GM23338 (cell line): ENCODE data around the gene BUB1. TPM values are rescaled to one million over a fixed set of nuclear protein-coding genes. Genes with fewer than 3 reads are reported as not detected.

Experiments
- ATAC-seq: fragments of 200-7000 bp; cut with Tn5 transposase; 3 replicates; pipeline ENCODE4 v1.9.1; 2020
- DNase-seq: peaks from one replicate; pipeline ENCODE4 v3.0.0-alpha.2; 2015; ENCODE audit warnings: low spot score
- H2AFZ ChIP-seq: fragments of 200-600 bp; sonication (generic); 2 replicates; pipeline ENCODE4 v1.8.0; 2016; ENCODE audit warnings: antibody characterized with exemption, mild to moderate bottlenecking, moderate library complexity
- H3F3A ChIP-seq: fragments of 200-600 bp; sonication (generic); replicated peaks from 2 replicates; pipeline ENCODE4 v1.8.0; 2017; ENCODE audit warnings: antibody characterized with exemption, mixed run types, low read depth
- H3K27ac ChIP-seq: fragments of 200-600 bp; sonication (generic); 2 replicates; pipeline ENCODE4 v1.6.1; 2016; ENCODE audit warnings: low read depth
- H3K27me3 ChIP-seq: fragments of 200-600 bp; sonication (generic); 2 replicates; pipeline ENCODE4 v1.8.0; 2016; ENCODE audit warnings: mild to moderate bottlenecking, mixed run types, moderate library complexity; ENCODE audit not compliant: insufficient read depth
- H3K36me3 ChIP-seq: fragments of 200-600 bp; sonication (generic); 2 replicates; pipeline ENCODE4 v1.8.0; 2016; ENCODE audit warnings: mild to moderate bottlenecking; ENCODE audit not compliant: insufficient read depth
- H3K4me1 ChIP-seq: fragments of 200-600 bp; sonication (generic); 2 replicates; pipeline ENCODE4 v1.8.0; 2016; ENCODE audit warnings: mild to moderate bottlenecking, moderate library complexity; ENCODE audit not compliant: insufficient read depth
- H3K4me2 ChIP-seq: fragments of 200-600 bp; sonication (generic); 2 replicates; pipeline ENCODE4 v1.7.1; 2017; ENCODE audit warnings: mixed run types
- H3K4me3 ChIP-seq: fragments of 200-600 bp; sonication (generic); 2 replicates; pipeline ENCODE4 v1.6.1; 2016; ENCODE audit warnings: mixed run types
- H3K79me2 ChIP-seq: fragments of 200-600 bp; sonication (generic); replicated peaks from 2 replicates; pipeline ENCODE4 v1.8.0; 2017; ENCODE audit warnings: mild to moderate bottlenecking; ENCODE audit not compliant: insufficient read depth
- H3K9me2 ChIP-seq: fragments of 200-600 bp; sonication (generic); 2 replicates; pipeline ENCODE4 v1.8.0; 2017; ENCODE audit not compliant: insufficient read depth
- H4K20me1 ChIP-seq: fragments of 200-600 bp; sonication (generic); replicated peaks from 2 replicates; pipeline ENCODE4 v1.8.0; 2017; ENCODE audit warnings: mild to moderate bottlenecking; ENCODE audit not compliant: insufficient read depth
- H3K27ac Mint-ChIP-seq: 2 replicates; pipeline ENCODE4 v1.8.0; 2020; ENCODE audit warnings: inconsistent platforms, mild to moderate bottlenecking, moderate library complexity, mixed read lengths
- H3K27me3 Mint-ChIP-seq: 3 replicates; pipeline ENCODE4 v1.8.0; 2022; ENCODE audit warnings: low read depth, mild to moderate bottlenecking, moderate library complexity, mixed read lengths, inconsistent platforms; ENCODE audit not compliant: insufficient read depth, poor library complexity
- H3K36me3 Mint-ChIP-seq: 3 replicates; pipeline ENCODE4 v1.8.0; 2021; ENCODE audit warnings: low read depth, mild to moderate bottlenecking, inconsistent platforms, moderate library complexity, mixed read lengths
- H3K4me1 Mint-ChIP-seq: 3 replicates; pipeline ENCODE4 v1.8.0; 2020; ENCODE audit warnings: mild to moderate bottlenecking, inconsistent platforms, mixed read lengths
- H3K4me3 Mint-ChIP-seq: 3 replicates; pipeline ENCODE4 v1.8.0; 2021; ENCODE audit warnings: moderate library complexity, mild to moderate bottlenecking, inconsistent platforms, mixed read lengths
- H3K9me3 Mint-ChIP-seq: 3 replicates; pipeline ENCODE4 v1.8.0; 2020; ENCODE audit warnings: moderate library complexity, mild to moderate bottlenecking, inconsistent platforms, mixed read lengths
- ETS1 ChIP-seq: IDR thresholded peaks from 2 replicates; pipeline ENCODE4 v1.6.1; 2016; ENCODE audit warnings: antibody characterized with exemption
- JUNB ChIP-seq: IDR thresholded peaks from one replicate; pipeline ENCODE4 v1.6.1; 2016; ENCODE audit warnings: antibody characterized with exemption; ENCODE audit not compliant: unreplicated experiment
- POLR2AphosphoS5 ChIP-seq: IDR thresholded peaks from 2 replicates; pipeline ENCODE4 v1.6.1; 2016; ENCODE audit warnings: antibody characterized with exemption, low read depth
- ZNF114 ChIP-seq: fragments of 250-450 bp; sonication (Bioruptor Pico); IDR thresholded peaks from 2 replicates; pipeline ENCODE4 v1.5.0; 2020; ENCODE audit warnings: mild to moderate bottlenecking, moderate library complexity
- ZNF331 ChIP-seq: fragments of 250-450 bp; sonication (Bioruptor Pico); IDR thresholded peaks from 2 replicates; pipeline ENCODE4 v1.5.0; 2020; ENCODE audit warnings: low read depth, mild to moderate bottlenecking, moderate library complexity
- polyA plus RNA-seq: library from polyadenylated mRNA; unstranded; fragments of >200 nt; fragmentation: Nextera tagmentation; extraction: Ambion mirVana; gene quantifications from 2 replicates; pipeline ENCODE4 v1.2.1, GENCODE V29; 2016
- total RNA-seq: library from RNA; depleted of rRNA; stranded (reverse); fragments of >200 nt; shearing (Covaris generic); gene quantifications from 2 replicates; pipeline ENCODE4 v1.2.3, GENCODE V29; 2014
- TF ChIP-seq, protein P1 (sequence below): fragments of 250-450 bp; sonication (Bioruptor Pico); IDR thresholded peaks from 2 replicates; pipeline ENCODE4 v1.5.0; 2020; ENCODE audit warnings: mild to moderate bottlenecking, moderate library complexity
- TF ChIP-seq, protein P2 (sequence below), 2 experiments: fragments of 200-600 bp in 1 of 2; sonication (generic) in 1 of 2; conservative IDR thresholded peaks; 2 replicates each; pipeline versions ENCODE4 v1.5.1 to v1.6.1; 2016 to 2017; ENCODE audit warnings: antibody characterized with exemption in 2 of 2, low read depth in 2 of 2, mild to moderate bottlenecking in 2 of 2, moderate library complexity in 1 of 2

BUB1 gene
- total and polyA plus RNA-seq, 2 experiments from 2014 or later: 59.4 to 184 TPM

DNA sequence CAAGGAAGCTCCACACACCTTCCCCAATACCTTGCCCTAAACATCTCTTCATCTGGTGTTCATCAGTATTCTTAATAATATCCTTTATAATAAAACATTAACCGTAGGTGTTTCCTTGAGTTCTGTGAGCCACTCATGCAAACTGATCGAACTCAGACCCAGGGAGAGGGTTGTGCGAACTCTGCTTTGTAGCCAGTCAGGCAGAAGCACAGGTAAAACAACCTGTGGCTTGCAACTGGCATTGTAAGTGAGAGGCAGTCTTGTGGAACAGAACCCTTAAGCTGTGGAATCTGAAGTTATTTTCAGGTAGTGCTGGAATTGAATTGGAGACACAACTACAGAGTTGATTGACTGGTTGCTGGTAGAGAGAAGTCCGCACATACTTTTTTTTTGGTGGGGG is 4.7 kb downstream of the BUB1 start (continued):
- TF ChIP-seq, protein P1, sequence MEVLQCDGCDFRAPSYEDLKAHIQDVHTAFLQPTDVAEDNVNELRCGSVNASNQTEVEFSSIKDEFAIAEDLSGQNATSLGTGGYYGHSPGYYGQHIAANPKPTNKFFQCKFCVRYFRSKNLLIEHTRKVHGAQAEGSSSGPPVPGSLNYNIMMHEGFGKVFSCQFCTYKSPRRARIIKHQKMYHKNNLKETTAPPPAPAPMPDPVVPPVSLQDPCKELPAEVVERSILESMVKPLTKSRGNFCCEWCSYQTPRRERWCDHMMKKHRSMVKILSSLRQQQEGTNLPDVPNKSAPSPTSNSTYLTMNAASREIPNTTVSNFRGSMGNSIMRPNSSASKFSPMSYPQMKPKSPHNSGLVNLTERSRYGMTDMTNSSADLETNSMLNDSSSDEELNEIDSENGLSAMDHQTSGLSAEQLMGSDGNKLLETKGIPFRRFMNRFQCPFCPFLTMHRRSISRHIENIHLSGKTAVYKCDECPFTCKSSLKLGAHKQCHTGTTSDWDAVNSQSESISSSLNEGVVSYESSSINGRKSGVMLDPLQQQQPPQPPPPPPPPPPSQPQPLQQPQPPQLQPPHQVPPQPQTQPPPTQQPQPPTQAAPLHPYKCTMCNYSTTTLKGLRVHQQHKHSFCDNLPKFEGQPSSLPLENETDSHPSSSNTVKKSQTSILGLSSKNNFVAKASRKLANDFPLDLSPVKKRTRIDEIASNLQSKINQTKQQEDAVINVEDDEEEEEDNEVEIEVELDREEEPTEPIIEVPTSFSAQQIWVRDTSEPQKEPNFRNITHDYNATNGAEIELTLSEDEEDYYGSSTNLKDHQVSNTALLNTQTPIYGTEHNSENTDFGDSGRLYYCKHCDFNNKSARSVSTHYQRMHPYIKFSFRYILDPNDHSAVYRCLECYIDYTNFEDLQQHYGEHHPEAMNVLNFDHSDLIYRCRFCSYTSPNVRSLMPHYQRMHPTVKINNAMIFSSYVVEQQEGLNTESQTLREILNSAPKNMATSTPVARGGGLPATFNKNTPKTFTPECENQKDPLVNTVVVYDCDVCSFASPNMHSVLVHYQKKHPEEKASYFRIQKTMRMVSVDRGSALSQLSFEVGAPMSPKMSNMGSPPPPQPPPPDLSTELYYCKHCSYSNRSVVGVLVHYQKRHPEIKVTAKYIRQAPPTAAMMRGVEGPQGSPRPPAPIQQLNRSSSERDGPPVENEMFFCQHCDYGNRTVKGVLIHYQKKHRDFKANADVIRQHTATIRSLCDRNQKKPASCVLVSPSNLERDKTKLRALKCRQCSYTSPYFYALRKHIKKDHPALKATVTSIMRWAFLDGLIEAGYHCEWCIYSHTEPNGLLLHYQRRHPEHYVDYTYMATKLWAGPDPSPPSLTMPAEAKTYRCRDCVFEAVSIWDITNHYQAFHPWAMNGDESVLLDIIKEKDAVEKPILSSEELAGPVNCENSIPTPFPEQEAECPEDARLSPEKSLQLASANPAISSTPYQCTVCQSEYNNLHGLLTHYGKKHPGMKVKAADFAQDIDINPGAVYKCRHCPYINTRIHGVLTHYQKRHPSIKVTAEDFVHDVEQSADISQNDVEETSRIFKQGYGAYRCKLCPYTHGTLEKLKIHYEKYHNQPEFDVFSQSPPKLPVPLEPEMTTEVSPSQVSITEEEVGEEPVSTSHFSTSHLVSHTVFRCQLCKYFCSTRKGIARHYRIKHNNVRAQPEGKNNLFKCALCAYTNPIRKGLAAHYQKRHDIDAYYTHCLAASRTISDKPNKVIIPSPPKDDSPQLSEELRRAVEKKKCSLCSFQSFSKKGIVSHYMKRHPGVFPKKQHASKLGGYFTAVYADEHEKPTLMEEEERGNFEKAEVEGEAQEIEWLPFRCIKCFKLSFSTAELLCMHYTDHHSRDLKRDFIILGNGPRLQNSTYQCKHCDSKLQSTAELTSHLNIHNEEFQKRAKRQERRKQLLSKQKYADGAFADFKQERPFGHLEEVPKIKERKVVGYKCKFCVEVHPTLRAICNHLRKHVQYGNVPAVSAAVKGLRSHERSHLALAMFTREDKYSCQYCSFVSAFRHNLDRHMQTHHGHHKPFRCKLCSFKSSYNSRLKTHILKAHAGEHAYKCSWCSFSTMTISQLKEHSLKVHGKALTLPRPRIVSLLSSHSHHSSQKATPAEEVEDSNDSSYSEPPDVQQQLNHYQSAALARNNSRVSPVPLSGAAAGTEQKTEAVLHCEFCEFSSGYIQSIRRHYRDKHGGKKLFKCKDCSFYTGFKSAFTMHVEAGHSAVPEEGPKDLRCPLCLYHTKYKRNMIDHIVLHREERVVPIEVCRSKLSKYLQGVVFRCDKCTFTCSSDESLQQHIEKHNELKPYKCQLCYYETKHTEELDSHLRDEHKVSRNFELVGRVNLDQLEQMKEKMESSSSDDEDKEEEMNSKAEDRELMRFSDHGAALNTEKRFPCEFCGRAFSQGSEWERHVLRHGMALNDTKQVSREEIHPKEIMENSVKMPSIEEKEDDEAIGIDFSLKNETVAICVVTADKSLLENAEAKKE: no peak
- no peak for TF ChIP-seq ETS1

DNA sequence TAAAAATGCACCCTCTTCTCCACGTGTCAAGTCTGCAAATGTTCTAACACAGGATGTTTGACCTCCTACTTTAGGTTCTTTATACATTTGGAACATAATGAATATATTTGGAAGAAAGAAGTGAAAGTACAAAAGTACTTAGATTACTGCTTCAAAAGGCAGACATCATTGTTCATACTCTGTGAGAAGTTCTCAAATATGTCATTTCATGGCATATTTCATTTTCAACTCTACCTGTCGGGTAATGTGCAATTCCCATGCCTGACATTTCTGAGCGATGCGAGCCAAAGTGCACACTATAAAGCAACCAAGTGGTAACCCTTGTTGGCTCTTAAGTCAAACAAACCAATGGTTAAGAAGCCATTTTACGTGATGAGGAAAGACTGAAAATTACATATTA is 7.0 kb downstream of the BUB1 start:
- Histone ChIP-seq H2AFZ (no peak overlapping the region), H3K4me2 (no peak overlapping the region), H3K27ac (no peak overlapping the region), H3K79me2 (peaks cover 28% of the 10 kb centered on the region), H3K9me2 (no peaks in the 10 kb centered on the region), H3K27me3 (no peaks in the 10 kb centered on the region), H4K20me1 (peaks cover 15% of the 10 kb centered on the region), H3K36me3 (peaks cover 80% of the 10 kb centered on the region), H3K4me1 (peaks cover 3% of the 10 kb centered on the region; the same call in 1 of the 2 replicates), H3F3A (0 out of 2 replicates have a peak, but pooled peaks cover 3% of the 10 kb centered on the region), H3K4me3 (no peak overlapping the region)
- Mint-ChIP-seq H3K27ac (no peak overlapping the region), H3K27me3 (no peaks in the 10 kb centered on the region), H3K36me3 (peaks cover 83% of the 10 kb centered on the region), H3K4me3 (no peak overlapping the region), H3K4me1 (peaks cover 10% of the 10 kb centered on the region), H3K9me3 (no peaks in the 10 kb centered on the region)
- TF ChIP-seq JUNB (no peak), POLR2AphosphoS5 (no peak), ZNF114 (CRISPR knock-in tag) (no peak), ZNF331 (CRISPR knock-in tag) (no peak)
- TF ChIP-seq, protein P2, sequence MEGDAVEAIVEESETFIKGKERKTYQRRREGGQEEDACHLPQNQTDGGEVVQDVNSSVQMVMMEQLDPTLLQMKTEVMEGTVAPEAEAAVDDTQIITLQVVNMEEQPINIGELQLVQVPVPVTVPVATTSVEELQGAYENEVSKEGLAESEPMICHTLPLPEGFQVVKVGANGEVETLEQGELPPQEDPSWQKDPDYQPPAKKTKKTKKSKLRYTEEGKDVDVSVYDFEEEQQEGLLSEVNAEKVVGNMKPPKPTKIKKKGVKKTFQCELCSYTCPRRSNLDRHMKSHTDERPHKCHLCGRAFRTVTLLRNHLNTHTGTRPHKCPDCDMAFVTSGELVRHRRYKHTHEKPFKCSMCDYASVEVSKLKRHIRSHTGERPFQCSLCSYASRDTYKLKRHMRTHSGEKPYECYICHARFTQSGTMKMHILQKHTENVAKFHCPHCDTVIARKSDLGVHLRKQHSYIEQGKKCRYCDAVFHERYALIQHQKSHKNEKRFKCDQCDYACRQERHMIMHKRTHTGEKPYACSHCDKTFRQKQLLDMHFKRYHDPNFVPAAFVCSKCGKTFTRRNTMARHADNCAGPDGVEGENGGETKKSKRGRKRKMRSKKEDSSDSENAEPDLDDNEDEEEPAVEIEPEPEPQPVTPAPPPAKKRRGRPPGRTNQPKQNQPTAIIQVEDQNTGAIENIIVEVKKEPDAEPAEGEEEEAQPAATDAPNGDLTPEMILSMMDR (conservative IDR thresholded peaks at IDR 0.05; ENCODE audit: low read depth in 2 of 2): no peak
- TF ChIP-seq, protein P1: no peak
- DNase-seq: no peak
- ATAC-seq: no peak
